Renal cortex interstitium (tissue), 11 donors: ENCODE data around the gene PHKG2. TPM values are rescaled to one million over a fixed set of nuclear protein-coding genes. Genes with fewer than 3 reads are reported as not detected.
A peak's percentile ranks its signal among the peaks of the same experiment; 100 is the strongest.

ENCODE experiments used
- DNase-seq, 11 donors: peaks; one replicate each; pipeline ENCODE4 v3.0.0-alpha.2; 2013; ENCODE audit warnings: low read depth in 9 of 11, low spot score in 4 of 11; ENCODE audit errors: extremely low read depth in 1 of 11
- polyA plus RNA-seq, 3 donors: library from polyadenylated mRNA; unstranded; fragments of 120-200 nt; gene quantifications; one replicate each; pipeline ENCODE4 v1.2.1, GENCODE V29; 2013; ENCODE audit not compliant: insufficient read length in 3 of 3

PHKG2 gene
- polyA plus RNA-seq, 3 donors, result 29.8 to 39.2 (median 30.1) TPM

DNA sequence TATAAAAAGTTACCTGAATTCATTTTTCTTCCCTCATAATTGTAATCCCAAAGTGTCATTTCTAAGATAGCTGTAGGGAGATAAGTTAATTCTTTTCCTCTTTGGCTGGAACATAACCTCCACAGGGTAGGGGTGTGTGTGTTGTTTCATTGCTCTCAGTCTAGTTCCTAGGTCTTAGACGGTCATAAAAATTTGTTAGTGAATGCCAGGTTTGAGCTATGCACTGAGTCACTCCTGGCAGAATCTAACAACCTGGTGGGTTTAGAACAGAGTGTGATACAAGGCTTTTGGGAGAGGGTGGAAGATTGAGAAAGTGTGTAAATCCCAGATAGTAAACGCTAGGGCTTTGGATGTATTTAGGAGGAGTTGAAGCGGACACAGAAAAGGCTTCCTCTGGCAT, 894 bp upstream of the PHKG2 start:
- DNase-seq, result no peak

DNA sequence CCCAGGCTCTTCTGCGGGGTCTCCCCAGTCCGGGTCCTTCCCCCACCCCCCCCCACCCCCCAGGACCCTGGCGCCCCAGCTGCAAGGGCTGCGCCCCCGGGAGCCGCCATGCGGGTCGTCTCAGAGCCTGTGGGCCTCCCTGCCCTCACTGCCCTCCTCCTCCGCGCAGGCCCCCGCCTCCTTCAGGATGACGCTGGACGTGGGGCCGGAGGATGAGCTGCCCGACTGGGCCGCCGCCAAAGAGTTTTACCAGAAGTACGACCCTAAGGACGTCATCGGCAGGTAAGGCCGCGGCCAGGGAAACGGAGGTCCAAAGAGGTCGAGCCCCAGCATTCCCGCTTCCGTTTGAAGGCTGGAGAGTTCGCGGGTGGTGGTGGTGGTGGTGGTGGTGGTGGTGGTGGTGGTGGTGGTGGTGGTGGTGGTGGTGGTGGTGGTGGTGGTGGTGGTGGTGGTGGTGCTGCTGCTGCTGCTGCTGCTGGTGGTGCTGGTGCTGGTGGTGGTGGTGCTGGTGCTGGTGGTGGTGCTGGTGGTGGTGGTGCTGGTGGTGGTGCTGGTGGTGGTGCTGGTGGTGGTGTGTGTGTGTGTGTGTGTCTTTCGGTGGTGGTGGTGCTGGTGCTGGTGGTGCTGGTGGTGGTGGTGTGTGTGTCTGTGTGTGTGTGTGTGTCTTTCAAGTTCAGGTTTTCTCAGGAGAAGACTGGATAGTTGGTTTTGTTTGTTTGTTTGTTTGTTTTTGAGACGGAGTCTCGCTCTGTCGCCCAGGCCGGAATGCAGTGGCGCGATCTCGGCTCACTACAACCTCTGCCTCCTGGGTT, 615 bp downstream of the PHKG2 start:
- DNase-seq, result no peak

DNA sequence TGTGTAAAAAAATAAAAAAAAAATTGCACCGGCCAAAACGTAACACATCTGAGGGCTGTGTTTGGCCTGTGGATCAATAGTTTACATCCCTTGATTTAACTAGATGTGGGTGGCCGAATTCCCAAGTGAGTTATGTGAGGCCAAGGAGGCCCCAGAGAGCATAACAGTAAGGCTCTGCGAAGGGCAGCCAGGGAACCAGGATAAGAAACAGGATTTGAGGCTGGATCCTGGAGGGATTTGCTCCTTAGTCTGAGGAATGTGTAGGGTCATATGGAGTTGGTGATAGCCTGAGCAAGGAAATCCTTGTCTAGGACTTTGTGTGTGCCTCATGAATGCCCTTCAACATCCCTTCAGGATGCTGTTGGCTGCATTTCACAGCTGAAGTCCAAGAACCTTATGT, 2.0 kb downstream of the PHKG2 start:
- no peak for DNase-seq

DNA sequence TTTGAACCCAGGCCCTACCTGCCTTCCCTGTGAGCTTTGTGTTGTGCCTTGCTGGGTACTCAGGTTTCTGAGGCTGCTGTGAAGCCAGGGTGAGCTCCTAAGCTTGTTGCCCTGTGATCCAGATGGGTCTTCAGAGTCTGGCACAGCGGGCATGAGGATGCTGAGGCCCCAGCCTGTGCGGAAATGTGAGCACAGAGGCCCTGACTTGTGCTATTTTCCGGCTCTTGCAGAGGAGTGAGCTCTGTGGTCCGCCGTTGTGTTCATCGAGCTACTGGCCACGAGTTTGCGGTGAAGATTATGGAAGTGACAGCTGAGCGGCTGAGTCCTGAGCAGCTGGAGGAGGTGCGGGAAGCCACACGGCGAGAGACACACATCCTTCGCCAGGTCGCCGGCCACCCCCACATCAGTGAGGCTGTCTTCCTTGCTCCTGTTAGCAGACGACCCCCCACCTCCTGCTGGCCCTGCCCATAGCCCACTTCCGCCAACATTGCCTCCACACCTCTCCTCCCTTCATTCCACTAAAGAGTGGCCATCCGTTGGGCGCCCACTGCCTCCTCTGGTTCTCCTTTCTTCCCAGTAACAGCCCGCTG, 2.7 kb downstream of the PHKG2 start:
- DNase-seq, result no peak

DNA sequence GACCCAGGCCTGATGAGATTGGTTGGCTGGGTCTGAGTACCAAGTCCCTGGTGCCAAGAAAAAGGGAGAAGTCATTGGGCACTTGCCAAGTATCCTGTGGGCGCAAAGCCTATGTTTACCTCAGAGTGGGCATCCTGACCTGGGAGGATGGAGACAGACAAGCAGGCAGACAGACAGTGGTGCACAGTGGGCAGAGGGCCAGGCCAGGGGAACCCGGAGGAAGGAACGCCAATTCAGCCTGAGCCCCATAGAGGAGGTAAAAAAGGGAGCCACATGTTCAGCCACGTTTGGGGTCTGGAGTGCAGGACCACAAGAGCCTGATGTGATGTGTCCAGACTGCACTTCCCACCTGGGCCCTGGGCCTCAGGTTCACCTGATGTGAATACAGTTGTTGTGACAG, 5.4 kb downstream of the PHKG2 start:
- DNase-seq, result no peak

DNA sequence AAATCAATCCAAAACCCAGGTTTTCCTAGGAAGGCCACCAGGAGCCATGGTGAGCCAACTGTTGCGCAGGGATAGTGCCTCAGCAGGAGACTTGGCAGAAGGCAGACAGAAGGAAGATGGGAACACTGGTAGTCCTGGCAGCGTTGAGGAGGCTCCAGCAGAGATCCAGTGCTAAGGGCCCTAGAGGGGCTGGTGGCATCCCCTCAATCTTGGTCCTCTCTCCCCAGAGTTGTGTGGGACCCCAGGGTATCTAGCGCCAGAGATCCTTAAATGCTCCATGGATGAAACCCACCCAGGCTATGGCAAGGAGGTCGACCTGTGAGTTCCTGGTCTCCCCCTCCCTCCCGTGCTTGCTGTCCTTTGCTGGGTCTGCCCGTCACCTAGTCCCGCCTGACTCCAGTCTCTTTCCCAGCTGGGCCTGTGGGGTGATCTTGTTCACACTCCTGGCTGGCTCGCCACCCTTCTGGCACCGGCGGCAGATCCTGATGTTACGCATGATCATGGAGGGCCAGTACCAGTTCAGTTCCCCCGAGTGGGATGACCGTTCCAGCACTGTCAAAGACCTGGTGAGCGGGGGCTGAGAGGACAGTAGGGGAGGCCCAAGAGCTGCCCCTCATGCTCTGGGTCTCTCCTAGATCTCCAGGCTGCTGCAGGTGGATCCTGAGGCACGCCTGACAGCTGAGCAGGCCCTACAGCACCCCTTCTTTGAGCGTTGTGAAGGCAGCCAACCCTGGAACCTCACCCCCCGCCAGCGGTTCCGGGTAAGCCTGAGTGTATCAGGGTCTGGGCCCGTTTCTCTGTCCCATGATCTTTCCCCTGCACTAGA, 7.9 kb downstream of the PHKG2 start:
- no peak for DNase-seq

DNA sequence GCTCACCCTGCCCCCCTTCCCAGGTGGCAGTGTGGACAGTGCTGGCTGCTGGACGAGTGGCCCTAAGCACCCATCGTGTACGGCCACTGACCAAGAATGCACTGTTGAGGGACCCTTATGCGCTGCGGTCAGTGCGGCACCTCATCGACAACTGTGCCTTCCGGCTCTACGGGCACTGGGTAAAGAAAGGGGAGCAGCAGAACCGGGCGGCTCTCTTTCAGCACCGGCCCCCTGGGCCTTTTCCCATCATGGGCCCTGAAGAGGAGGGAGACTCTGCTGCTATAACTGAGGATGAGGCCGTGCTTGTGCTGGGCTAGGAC, 8.5 kb downstream of the PHKG2 start:
- DNase-seq, result no peak

DNA sequence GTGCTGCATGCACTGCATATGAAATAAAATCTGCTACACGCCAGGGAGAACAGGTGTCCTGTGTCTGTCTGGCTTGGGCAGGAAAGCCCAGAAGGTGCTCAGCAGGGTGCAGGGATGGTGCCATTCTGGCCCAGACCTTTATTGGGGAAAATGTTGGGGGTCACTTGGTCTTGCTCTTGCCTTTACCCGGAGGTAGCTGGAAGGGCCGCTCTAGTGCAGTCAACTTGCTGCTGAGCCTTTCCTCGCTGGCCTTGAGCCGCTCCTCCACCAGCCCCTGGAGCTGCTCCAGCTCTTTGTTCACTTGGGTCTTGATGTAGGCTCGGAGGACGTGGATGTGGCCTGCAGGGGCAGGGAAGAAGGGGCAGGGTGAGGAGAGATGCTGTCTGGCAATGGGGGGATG, 9.1 kb downstream of the PHKG2 start:
- no peak for DNase-seq

DNA sequence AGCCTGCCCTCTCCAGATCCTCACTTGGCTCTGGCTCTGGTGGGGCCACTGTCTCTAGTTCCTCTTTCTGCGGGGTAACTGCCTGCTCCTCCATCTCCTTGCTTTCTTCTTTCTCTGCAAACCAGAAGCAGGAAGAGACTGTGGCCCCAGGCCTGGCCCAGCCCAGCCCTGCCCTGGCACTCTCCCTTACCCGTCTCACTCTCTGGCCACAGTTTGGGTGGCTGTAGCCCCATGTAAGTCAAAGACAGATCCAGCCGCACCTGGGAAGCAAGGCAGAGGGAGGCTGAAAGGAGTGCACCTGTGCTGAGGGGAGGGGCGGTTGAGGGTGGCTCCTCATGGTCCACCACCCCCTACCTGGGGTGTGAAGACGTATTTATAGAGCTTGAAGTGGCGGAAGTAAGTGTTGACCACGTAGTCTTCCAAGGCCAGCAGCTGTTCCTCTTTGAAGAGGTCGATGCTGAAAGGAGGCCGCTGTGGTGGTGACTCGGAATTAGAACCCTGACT, 10.8 kb downstream of the PHKG2 start:
- DNase-seq, result no peak

DNA sequence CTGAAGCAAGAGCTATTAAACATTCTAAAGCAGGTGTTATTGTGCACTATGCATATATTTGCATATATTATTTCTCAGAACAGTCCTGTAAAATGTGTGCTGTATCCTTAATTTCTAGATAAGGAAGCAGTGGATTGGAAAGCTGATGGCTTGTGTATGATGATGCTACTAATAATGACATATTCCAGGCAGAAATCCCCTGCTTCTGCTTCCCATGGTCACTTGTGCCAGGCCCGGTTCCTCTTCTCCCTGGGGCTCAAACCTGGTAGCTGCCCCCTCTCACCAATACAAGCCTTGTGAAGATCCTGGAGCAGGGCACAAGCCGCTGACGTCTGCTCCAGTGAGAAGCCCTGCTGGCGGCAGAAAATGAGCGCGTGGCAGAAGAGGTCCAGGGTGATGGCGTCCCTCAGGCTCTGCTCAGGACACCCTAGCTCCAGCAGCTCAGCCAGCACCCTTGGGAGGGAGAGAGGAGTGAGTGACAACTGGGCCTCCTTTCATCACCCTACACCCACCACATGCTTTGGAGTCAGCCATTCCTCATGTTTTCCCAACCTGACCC, 11.9 kb downstream of the PHKG2 start:
- DNase-seq, result no peak

DNA sequence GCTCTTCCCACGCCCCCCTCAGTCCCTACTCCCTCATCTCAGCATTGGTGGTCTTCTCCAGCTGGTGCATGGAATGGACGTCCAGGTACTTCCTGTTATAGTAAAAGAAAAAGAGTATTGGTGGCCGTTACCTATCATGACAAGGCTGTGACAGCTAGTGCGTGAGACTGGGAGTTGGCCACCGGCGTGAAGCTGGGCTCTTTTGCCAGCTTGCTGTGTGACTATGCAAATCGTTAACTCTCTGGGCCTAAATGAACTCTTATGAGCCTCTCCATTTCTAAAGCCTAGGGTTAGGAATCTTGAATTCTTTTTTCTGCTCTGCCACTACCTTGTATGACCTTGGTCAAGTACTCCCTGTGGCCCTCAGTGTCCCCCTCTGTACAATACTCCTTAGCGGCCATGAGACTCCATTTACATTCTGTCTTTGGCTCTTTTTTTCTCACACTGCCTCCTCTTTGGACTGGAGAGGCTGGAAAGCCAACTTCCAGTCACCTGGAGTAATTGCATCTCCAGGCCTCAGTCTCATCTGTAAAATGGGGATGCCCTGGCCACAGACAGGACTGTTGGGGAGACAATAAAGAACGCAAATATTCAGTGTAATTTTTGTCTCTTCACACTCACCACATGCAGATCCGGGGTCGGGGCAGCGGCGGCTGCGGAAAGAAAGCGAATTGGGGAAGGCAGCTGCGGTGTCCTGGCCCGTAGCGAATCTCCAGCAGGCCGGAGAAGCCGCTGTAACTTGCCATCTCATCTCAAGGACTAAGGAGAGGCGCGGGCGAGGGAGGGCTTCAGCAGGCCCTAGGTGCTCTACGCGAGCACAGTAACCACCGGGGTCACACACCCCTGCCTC, 12.6 kb downstream of the PHKG2 start:
- no peak for DNase-seq

DNA sequence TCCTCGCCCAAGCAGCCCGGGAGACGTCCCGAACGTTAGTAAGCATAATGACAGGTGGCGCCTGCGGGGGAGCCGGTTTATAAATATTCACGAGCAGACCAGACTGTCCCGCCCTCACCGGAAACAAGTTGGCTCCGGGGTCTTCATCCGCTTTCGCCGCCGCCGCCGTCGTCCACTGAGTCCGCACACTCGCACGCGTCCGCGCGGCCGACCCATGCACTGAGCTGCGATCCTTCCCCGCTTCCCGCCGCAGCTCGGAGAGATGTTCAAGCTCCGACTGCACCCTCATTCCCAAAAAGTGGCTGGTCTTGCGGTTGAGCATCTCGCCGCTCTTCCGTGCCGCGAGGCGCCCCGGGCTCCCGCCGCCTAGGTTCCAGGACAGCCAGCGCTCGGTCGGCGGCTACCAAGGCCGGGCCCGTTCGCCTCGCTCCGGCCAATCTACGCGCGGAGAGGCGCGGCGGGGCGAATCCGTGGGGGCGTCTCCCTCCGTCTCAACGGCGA, 13.3 kb downstream of the PHKG2 start:
- DNase-seq, result peak in 2 of 11 donors; percentile 29 to 43

DNA sequence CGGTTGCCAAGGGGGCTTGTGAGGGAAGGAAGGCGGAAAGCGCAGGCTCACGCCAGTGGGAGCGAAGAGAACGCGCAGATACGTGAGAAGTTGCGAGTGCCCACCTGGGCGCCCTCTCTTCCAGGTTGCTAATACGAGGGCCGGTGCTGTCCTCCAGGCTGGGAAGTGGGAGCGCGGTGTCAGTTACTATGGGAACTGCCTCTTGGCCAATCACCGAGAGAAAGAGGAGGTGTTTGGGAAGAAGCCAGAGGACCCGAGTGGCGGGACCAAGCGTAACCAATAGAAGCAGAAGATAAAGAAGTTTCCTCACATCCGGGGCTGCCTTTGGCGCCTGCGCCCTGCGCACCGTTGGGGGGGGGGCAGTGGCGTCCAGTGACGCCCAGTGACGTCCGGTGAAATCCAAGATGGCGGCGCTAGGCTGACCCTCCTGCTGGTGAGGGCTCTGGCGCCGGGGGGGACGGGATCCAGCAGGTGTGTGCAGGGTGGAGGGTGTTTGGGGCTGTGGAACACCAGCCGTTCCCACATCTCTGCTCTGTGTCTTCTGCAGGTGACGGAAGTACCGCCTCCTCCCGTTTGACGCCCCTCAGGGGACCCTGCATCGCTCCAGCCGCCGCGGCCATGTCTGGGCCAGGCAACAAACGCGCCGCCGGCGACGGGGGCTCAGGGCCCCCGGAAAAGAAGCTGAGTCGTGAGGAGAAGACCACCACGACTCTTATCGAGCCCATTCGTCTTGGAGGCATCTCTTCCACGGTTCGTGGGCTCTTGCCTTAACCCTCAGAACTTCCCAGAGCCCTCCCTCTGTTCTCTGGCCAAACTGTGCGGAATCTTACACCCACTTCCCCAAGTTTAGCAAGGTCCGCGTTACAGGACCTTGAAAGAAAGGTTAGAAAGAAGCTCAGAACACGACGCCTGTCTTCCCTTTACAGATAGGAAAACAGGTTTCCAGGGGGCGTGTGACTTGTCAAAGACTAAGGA, 14.0 kb downstream of the PHKG2 start, which contains the start of the genes CFAP119 and RNF40:
CFAP119 (minus strand) TSS at position 135 of the 975 bp plus-strand sequence. CDS start 314 bp downstream, outside the sequence.
RNF40 (plus strand) TSS at position 395 of the 975 bp plus-strand sequence; CDS start at position 619, 224 bp downstream.
- DNase-seq, result peak; percentile 93 to 99 (median 97)

DNA sequence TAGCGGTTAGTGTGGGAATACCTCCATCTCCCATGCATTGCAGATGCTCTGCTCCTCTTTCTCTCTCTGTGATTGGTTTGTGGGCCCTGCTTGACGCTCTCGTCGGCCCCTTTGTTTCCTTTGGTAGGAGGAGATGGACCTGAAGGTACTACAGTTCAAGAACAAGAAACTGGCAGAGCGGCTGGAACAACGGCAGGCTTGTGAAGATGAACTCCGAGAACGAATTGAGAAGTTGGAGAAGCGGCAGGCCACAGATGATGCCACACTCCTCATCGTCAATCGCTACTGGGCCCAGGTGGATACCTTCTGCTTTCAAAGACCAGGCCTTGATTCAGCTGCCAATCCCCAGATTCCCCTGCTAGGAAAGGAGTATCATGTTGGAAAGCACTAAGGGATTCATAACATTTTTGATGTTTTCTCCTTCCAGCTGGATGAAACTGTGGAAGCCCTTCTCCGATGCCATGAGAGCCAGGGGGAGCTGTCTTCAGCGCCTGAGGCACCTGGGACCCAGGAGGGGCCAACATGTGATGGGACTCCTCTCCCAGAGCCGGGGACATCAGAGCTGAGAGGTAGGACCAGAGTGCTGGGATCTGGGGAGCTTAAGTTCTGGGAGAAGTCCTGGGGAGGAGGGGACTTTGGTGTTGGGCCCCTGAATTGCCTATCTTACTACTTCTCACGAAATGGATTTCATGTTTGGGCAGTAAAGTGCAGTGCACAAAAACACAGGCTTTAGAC, 14.9 kb downstream of the PHKG2 start:
- no peak for DNase-seq

DNA sequence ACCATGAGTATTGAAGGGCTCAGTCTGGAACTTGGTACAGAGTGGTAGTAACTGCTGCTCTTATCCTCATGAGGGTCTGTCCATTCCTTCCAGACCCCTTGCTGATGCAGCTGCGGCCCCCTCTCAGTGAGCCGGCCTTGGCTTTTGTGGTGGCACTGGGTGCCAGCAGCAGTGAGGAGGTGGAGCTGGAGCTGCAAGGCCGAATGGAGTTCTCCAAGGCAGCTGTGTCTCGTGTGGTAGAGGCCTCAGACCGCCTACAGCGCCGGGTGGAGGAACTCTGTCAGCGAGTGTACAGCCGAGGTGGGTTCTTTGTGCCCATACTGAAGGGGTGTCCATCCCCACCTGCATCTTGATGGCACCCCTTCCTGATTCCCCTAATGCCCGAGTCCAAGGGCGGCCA, 15.9 kb downstream of the PHKG2 start:
- DNase-seq, result no peak

DNA sequence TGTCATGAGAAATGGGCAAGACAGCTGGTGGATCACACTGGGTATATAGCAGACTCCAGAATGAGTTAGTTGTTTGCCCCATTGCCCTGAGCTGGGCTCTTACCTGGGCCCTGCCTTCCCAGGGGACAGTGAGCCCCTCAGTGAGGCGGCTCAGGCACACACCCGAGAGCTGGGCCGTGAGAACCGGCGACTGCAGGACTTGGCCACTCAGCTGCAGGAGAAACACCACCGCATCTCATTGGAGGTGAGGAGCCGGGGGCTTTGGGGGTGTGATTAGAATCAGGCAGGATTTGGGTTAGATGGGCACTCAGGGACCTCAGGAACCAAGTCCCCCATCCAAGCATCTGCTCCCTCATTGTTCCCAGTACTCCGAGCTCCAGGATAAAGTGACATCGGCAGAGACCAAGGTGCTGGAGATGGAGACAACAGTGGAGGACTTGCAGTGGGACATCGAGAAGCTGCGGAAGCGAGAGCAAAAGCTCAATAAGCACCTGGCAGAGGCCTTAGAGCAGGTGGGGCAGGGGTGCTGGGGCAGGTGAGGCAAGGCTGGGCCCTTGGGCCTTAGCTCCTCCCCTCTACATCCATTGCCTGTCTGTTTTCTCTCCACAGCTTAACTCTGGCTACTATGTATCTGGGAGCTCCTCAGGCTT, 16.7 kb downstream of the PHKG2 start:
- no peak for DNase-seq
